GM12878 (cell line): ENCODE measurements around the gene CCNJL. TPM values are rescaled to one million over a fixed set of nuclear protein-coding genes. Genes with fewer than 3 reads are reported as not detected.

Source experiments
- ATAC-seq: fragments of 200-7000 bp; cut with Tn5 transposase; 3 replicates; pipeline ENCODE4 v1.9.1; 2020; ENCODE audit warnings: mild to moderate bottlenecking, moderate library complexity
- BruUV-seq: library from RNA; stranded (reverse); fragments of 400-500 nt; replicated peaks from 2 replicates; lab custom pipeline; 2021; lab: Mats Ljungman, UMichigan
- CTCF ChIA-PET: fragments of 300-600 bp; sonication (Branson Sonifier 250); formaldehyde crosslinking; extraction: SDS; loops from one replicate; lab custom pipeline; 2021; ENCODE audit warnings: inconsistent platforms; lab: Yijun Ruan, JAX
- POLR2A ChIA-PET: fragments of 350-600 bp; formaldehyde crosslinking; extraction: SDS; loops from one replicate; lab custom pipeline; 2021; ENCODE audit warnings: inconsistent platforms; lab: Charles Lee
- RAD21 ChIA-PET: fragments of 300-600 bp; sonication (Branson Sonifier 250); formaldehyde crosslinking; loops from one replicate; lab custom pipeline; 2023; ENCODE audit warnings: antibody characterized with exemption; ENCODE audit not compliant: unreplicated experiment; lab: Charles Lee
- SMC1A ChIA-PET: fragments of 300-600 bp; sonication (Branson Sonifier 250); formaldehyde crosslinking; loops from one replicate; lab custom pipeline; 2023; ENCODE audit not compliant: unreplicated experiment, uncharacterized antibody; lab: Charles Lee
- DNase-seq: peaks from one replicate; pipeline ENCODE4 v3.0.0-alpha.2; 2011; ENCODE audit warnings: low read depth, low spot score
- FAIRE-seq: peaks from 3 replicates; lab custom pipeline; 2011; peaks lifted over from hg19 to GRCh38; lab: Jason Lieb, UNC
- H2AFZ ChIP-seq: 2 replicates; pipeline ENCODE4 v1.6.0; 2011; ENCODE audit warnings: low read depth, low read length, control low read depth; ENCODE audit not compliant: control insufficient read depth
- H3K27ac ChIP-seq: 2 replicates; pipeline ENCODE4 v1.5.1; 2011; ENCODE audit warnings: control low read depth; ENCODE audit not compliant: control insufficient read depth, insufficient read depth
- H3K27me3 ChIP-seq, 2 experiments: replicated peaks in 1 of 2; 2 replicates each; pipeline versions ENCODE4 v1.6.0 to v1.6.1; 2011; ENCODE audit warnings: low read length in 1 of 2; ENCODE audit not compliant: control insufficient read depth in 2 of 2, insufficient read depth in 2 of 2
- H3K36me3 ChIP-seq, 2 experiments: 2 replicates each; pipeline ENCODE4 v1.5.1; 2011; ENCODE audit warnings: low read length in 1 of 2; ENCODE audit not compliant: control insufficient read depth in 2 of 2, insufficient read depth in 2 of 2
- H3K4me1 ChIP-seq: 2 replicates; pipeline ENCODE4 v1.6.1; 2011; ENCODE audit warnings: mild to moderate bottlenecking, low read length, moderate library complexity, mixed read lengths; ENCODE audit not compliant: control insufficient read depth, insufficient read depth
- H3K4me2 ChIP-seq: 2 replicates; pipeline ENCODE4 v1.6.0; 2011; ENCODE audit warnings: control low read depth; ENCODE audit not compliant: control insufficient read depth, insufficient read depth
- H3K4me3 ChIP-seq: fragments of 200-600 bp; sonication (generic); 2 replicates; pipeline ENCODE4 v1.5.1; 2016
- H3K79me2 ChIP-seq: 2 replicates; pipeline ENCODE4 v1.6.0; 2011; ENCODE audit warnings: low read length; ENCODE audit not compliant: control insufficient read depth, insufficient read depth
- H3K9ac ChIP-seq: 2 replicates; pipeline ENCODE4 v1.8.0; 2011; ENCODE audit warnings: low read length, control low read depth, mixed read lengths; ENCODE audit not compliant: control insufficient read depth, insufficient read depth
- H3K9me3 ChIP-seq: replicated peaks from 3 replicates; pipeline ENCODE4 v1.5.1; 2011; ENCODE audit warnings: mild to moderate bottlenecking, low read length; ENCODE audit not compliant: control insufficient read depth, insufficient read depth
- H4K20me1 ChIP-seq: 2 replicates; pipeline ENCODE4 v1.6.0; 2011; ENCODE audit not compliant: control insufficient read depth, insufficient read depth
- BRCA1 ChIP-seq: IDR thresholded peaks from 2 replicates; pipeline ENCODE4 v1.6.1; 2011; ENCODE audit warnings: low read depth, low read length, improper control_type of control experiment
- CHD1 ChIP-seq: IDR thresholded peaks from 2 replicates; pipeline ENCODE4 v1.6.1; 2012; ENCODE audit warnings: low read depth, low read length, improper control_type of control experiment
- CHD2 ChIP-seq: IDR thresholded peaks from 2 replicates; pipeline ENCODE4 v1.6.1; 2011; ENCODE audit warnings: low read depth, low read length, improper control_type of control experiment, borderline replicate concordance
- CREB1 ChIP-seq: IDR thresholded peaks from 2 replicates; pipeline ENCODE4 v1.6.1; 2012; ENCODE audit warnings: low read depth, mild to moderate bottlenecking, inconsistent platforms
- EP300 ChIP-seq, 2 experiments: fragments of 150-350 bp in 1 of 2; IDR thresholded peaks; 2 replicates each; pipeline ENCODE4 v1.6.1; 2011 to 2012; ENCODE audit warnings: low read depth in 2 of 2, low read length in 2 of 2, borderline replicate concordance in 1 of 2, improper control_type of control experiment in 1 of 2, inconsistent platforms in 1 of 2; ENCODE audit not compliant: control insufficient read depth in 1 of 2
- IKZF2 ChIP-seq, 2 experiments: fragments of 450-650 bp; IDR thresholded peaks; 2 replicates each; pipeline ENCODE4 v1.6.1; 2017; ENCODE audit warnings: mild to moderate bottlenecking in 2 of 2, moderate library complexity in 2 of 2
- IRF3 ChIP-seq: fragments of 450-650 bp; IDR thresholded peaks from 2 replicates; pipeline ENCODE4 v1.6.1; 2014; ENCODE audit warnings: mild to moderate bottlenecking
- LARP7 ChIP-seq: fragments of 450-650 bp; IDR thresholded peaks from 2 replicates; pipeline ENCODE4 v1.6.1; 2017; ENCODE audit warnings: mild to moderate bottlenecking
- PML ChIP-seq: IDR thresholded peaks from 2 replicates; pipeline ENCODE4 v1.6.1; 2012; ENCODE audit warnings: low read length, inconsistent platforms
- POLR2AphosphoS2 ChIP-seq: IDR thresholded peaks from 2 replicates; pipeline ENCODE4 v1.6.1; 2011; ENCODE audit warnings: low read depth, mild to moderate bottlenecking, low read length, improper control_type of control experiment, moderate library complexity
- RELB ChIP-seq: fragments of 450-650 bp; IDR thresholded peaks from 2 replicates; pipeline ENCODE4 v1.6.1; 2017; ENCODE audit warnings: low read depth, mild to moderate bottlenecking, moderate library complexity
- SMAD1 ChIP-seq: fragments of 450-650 bp; IDR thresholded peaks from 2 replicates; pipeline ENCODE4 v1.6.1; 2018; ENCODE audit warnings: mild to moderate bottlenecking, low read depth; ENCODE audit not compliant: partially characterized antibody
- SP1 ChIP-seq: IDR thresholded peaks from one replicate; pipeline ENCODE4 v1.6.1; 2011; ENCODE audit warnings: low read depth, low read length
- SRF ChIP-seq, 2 experiments: IDR thresholded peaks; 2 replicates each; pipeline ENCODE4 v1.6.1; 2011; ENCODE audit warnings: low read depth in 2 of 2, low read length in 2 of 2, mild to moderate bottlenecking in 1 of 2, moderate library complexity in 1 of 2
- ZNF384 ChIP-seq: IDR thresholded peaks from 2 replicates; pipeline ENCODE4 v1.6.1; 2012; ENCODE audit warnings: low read depth, mild to moderate bottlenecking, low read length, improper control_type of control experiment, borderline replicate concordance
- ZSCAN29 ChIP-seq: fragments of 450-650 bp; IDR thresholded peaks from 2 replicates; pipeline ENCODE4 v1.6.1; 2017; ENCODE audit warnings: mild to moderate bottlenecking, moderate library complexity
- WGBS: methylation state at CpG from one replicate; pipeline ENCODE4 v1.1.6; 2016; ENCODE audit warnings: low lambda C conversion rate; ENCODE audit not compliant: insufficient replicate concordance, insufficient coverage; ENCODE audit errors: missing lambda C conversion rate; 5-methylcytosine and 5-hydroxymethylcytosine counted together
- in situ Hi-C: fragments of 300-500 bp; cut with MboI; formaldehyde crosslinking; loops from 9 replicates; pipeline ENCODE4 v1.14.3; 2018; ENCODE audit warnings: mixed read lengths
- intact Hi-C: fragments of 100-400 bp; cut with micrococcal nuclease; formaldehyde crosslinking; loops from one replicate; pipeline ENCODE4 v1.14.2; 2022; ENCODE audit not compliant: unreplicated experiment
- polyA plus RNA-seq, 11 experiments: library from polyadenylated mRNA; depleted of rRNA in 4 of 11; unstranded in 6 of 11; stranded (reverse) in 5 of 11; fragments of >200 nt; fragmentation: Nextera tagmentation in 4 of 11; fragmentation: Illumina TruSeq in 1 of 11; extraction: Ambion mirVana in 4 of 11; extraction: Trizol in 1 of 11; gene quantifications; 1 replicate in 1 of 11; 2 replicates in 10 of 11; pipeline versions ENCODE4 v1.2.1 to v1.2.3, GENCODE V29; 2011 to 2016; ENCODE audit warnings: inconsistent platforms in 2 of 11, missing spikeins in 2 of 11, low read depth in 1 of 11
- total RNA-seq, 4 experiments: library from RNA; depleted of rRNA in 3 of 4; stranded (reverse); fragments of >200 nt in 3 of 4; fragmentation: Illumina TruSeq in 1 of 4; extraction: Trizol in 1 of 4; gene quantifications; 2 replicates each; pipeline versions ENCODE4 v1.2.1 to v1.2.3, GENCODE V29; 2013 to 2021

The CCNJL gene
- total and polyA plus RNA-seq, 10 of the 15 experiments (the other 5 are each of a cell fraction or from before 2014, with no cell fraction given), result 0.09 to 0.20 (median 0.10) TPM; not detected in 7

GRCh38 chr5:160324886-160325285 lies 12.5 kb upstream of the CCNJL start:
- Histone ChIP-seq H3K4me1 (no peaks in the 10 kb centered on the region), H2AFZ (no peak overlapping the region), H3K36me3 (no peaks in the 10 kb centered on the region)
- ATAC-seq, result no peak
- TF ChIP-seq IKZF2 (IDR thresholded peaks at IDR 0.05) (no peak), SMAD1 (no peak), CHD2 (no peak), SP1 (no peak)
- TF ChIP-seq, all 136 proteins: peak for 0
- Histone ChIP-seq H3K79me2 (no peaks in the 10 kb centered on the region), H3K27ac (no peak overlapping the region), H3K9me3 (no peaks in the 10 kb centered on the region), H3K4me2 (no peak overlapping the region), H3K27me3 (no peaks in the 10 kb centered on the region; a peak in 1 of 4 replicates), H3K9ac (no peak overlapping the region), H3K4me3 (no peak overlapping the region), H4K20me1 (no peaks in the 10 kb centered on the region)
- 0% methylated on average over 2 of the region's 2 CpGs for WGBS
- POLR2A ChIA-PET, result no interaction called here
- SMC1A ChIA-PET, result interaction anchor here (1.6 to 1.7 kb wide), 2 partner anchors 12 to 18 kb away, joined by 4 to 5 read pairs; no protein-coding TSS in a partner anchor
- in situ Hi-C loops, result no loop called here
- CTCF ChIA-PET, result interaction anchor here (0.8 kb wide), 2 partner anchors 19 to 303 kb away, joined by 3 read pairs; no protein-coding TSS in a partner anchor
- intact Hi-C loops, result no loop called here
- RAD21 ChIA-PET, result no interaction called here
- no peak for FAIRE-seq
- no peak for DNase-seq
- no TSS peak for BruUV-seq

DNA sequence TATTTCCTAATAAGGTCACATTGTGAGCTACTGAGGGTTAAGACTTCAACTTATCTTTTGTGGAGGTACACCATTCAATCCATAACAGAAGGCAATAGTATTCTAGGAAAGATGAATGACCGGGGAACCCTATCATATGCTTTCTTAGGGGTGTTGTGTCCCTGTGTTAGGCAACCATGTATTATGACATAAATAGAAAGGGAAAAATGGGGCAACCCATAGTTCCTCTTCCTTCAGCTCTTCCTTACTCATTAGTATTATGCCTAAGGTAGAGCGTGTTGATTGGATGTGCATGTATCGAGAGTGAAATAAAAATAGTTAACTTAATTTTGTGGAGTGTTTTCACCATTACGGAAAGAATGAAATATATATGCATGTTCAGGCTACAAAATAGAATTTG lies 6.0 kb upstream of the CCNJL start:
- Histone ChIP-seq H3K4me1 (no peaks in the 10 kb centered on the region), H3K4me2 (no peak overlapping the region), H3K27me3 (no peaks in the 10 kb centered on the region; a peak in 3 of 4 replicates), H3K79me2 (no peaks in the 10 kb centered on the region), H3K9me3 (no peaks in the 10 kb centered on the region; the same call in 2 of the 3 replicates), H2AFZ (no peak overlapping the region), H3K36me3 (no peaks in the 10 kb centered on the region), H3K27ac (no peak overlapping the region), H3K4me3 (no peak overlapping the region), H4K20me1 (no peaks in the 10 kb centered on the region), H3K9ac (no peak overlapping the region)
- SMC1A ChIA-PET, result interaction anchor here (0.6 to 0.7 kb wide), 2 partner anchors 10 to 25 kb away, joined by 3 to 7 read pairs; no protein-coding TSS in a partner anchor
- WGBS, result 46% methylated on average over 4 of the region's 4 CpGs
- in situ Hi-C loops (no loop called here), intact Hi-C loops (no loop called here)
- no peak for ATAC-seq
- no peak for DNase-seq
- BruUV-seq, result no TSS peak
- RAD21 ChIA-PET, result no interaction called here
- FAIRE-seq, result no peak
- POLR2A ChIA-PET, result no interaction called here
- CTCF ChIA-PET, result no interaction called here
- TF ChIP-seq PML, result no peak
- no peak for TF ChIP-seq POLR2AphosphoS2
- TF ChIP-seq ZNF384, result no peak
- no peak for TF ChIP-seq IRF3
- no peak for TF ChIP-seq LARP7
- TF ChIP-seq ZSCAN29, result no peak
- no peak for TF ChIP-seq EP300 (IDR thresholded peaks at IDR 0.05; ENCODE audit: borderline replicate concordance in 1 of 2, control insufficient read depth in 1 of 2, low read depth in 2 of 2, low read length in 2 of 2)
- TF ChIP-seq SRF (IDR thresholded peaks at IDR 0.05; ENCODE audit: low read depth in 2 of 2, low read length in 2 of 2), result no peak
- TF ChIP-seq RELB, result no peak
- no peak for TF ChIP-seq BRCA1
- no peak for TF ChIP-seq CHD1
- no peak for TF ChIP-seq CREB1
